ENCODE data around the gene GPBP1L1.

Gene GPBP1L1

DNA sequence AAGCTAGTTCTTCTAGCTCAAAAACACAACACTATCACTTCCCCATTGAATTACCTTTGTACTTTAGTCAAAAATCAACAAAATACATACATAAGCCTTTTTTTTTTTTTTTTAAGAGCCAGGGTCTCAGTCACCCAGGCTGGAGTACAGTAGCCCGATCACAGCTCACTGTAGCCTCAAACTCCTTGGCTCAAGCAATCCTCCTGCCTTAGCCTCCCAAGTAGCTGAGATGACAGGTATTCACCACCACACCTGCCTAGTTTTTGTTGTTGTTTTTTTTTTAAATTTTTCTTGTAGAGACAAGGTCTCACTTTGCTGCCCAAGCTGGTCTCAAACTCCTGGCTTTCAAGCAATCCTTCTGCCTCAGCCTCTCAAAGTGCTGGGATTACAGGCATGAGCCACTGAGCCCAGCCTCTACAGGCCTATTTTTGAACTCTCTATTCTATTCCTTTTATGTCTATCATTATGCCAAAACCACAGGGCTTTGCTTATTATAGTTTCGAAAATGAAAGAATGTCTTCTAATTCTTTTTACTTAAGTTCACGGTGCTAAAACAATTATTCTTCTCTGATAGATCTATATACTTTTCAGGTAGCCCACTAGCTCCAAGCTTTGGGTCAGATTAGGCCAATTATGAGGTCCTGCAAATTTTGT is 29.6 kb downstream of the GPBP1L1 start:
- TF ChIP-seq POLR2AphosphoS5 (IDR thresholded peaks at IDR 0.05; ENCODE audit: low read depth, low read length): no peak
- no peak for TF ChIP-seq TAF1 (IDR thresholded peaks at IDR 0.05; ENCODE audit: borderline replicate concordance, low read depth, low read length)
- TF ChIP-seq POLR2A (IDR thresholded peaks at IDR 0.05; ENCODE audit: low read depth, low read length): no peak
- no peak for DNase-seq (ENCODE audit: insufficient read length)
- no peak for FAIRE-seq

GRCh38 chr1:45654540-45655280 is 31.6 kb downstream of the GPBP1L1 start:
- TF ChIP-seq POLR2AphosphoS5 (IDR thresholded peaks at IDR 0.05; ENCODE audit: low read depth, low read length) (no peak), POLR2A (IDR thresholded peaks at IDR 0.05; ENCODE audit: low read depth, low read length) (no peak), TAF1 (IDR thresholded peaks at IDR 0.05; ENCODE audit: borderline replicate concordance, low read depth, low read length) (no peak)
- DNase-seq (ENCODE audit: insufficient read length) (no peak), FAIRE-seq (no peak)

GRCh38 chr1:45647248-45648021 is 38.9 kb downstream of the GPBP1L1 start:
- DNase-seq (ENCODE audit: insufficient read length) (no peak), FAIRE-seq (no peak)
- TF ChIP-seq POLR2AphosphoS5 (IDR thresholded peaks at IDR 0.05; ENCODE audit: low read depth, low read length): no peak
- TF ChIP-seq POLR2A (IDR thresholded peaks at IDR 0.05; ENCODE audit: low read depth, low read length): no peak
- TF ChIP-seq TAF1 (IDR thresholded peaks at IDR 0.05; ENCODE audit: borderline replicate concordance, low read depth, low read length): no peak

GRCh38 chr1:45644661-45645060 is 41.7 kb downstream of the GPBP1L1 start:
- no peak for FAIRE-seq
- no peak for TF ChIP-seq POLR2AphosphoS5 (IDR thresholded peaks at IDR 0.05; ENCODE audit: low read depth, low read length)
- TF ChIP-seq TAF1 (IDR thresholded peaks at IDR 0.05; ENCODE audit: borderline replicate concordance, low read depth, low read length): no peak
- no peak for TF ChIP-seq POLR2A (IDR thresholded peaks at IDR 0.05; ENCODE audit: low read depth, low read length)
- no peak for DNase-seq (ENCODE audit: insufficient read length)

DNA sequence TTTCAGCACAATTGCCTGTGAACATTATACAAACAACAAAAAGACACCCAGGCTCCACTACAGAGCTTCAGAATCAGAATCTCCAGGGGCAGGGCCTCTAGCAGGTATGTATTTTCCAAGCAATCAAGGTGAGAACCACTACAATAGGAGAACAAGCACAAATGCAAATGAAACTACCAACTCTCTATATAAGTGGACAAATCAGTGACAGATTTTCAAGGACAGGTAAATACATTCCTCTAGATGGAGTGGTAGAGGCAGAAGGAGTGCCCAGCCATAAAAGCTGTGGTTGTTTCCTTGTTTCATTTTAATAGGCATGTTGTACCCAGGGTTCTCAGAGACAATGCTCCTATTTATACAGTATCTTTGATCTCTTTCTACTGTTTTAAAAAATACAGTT is 42.4 kb downstream of the GPBP1L1 start:
- no peak for DNase-seq (ENCODE audit: insufficient read length)
- TF ChIP-seq POLR2A (IDR thresholded peaks at IDR 0.05; ENCODE audit: low read depth, low read length): no peak
- no peak for TF ChIP-seq POLR2AphosphoS5 (IDR thresholded peaks at IDR 0.05; ENCODE audit: low read depth, low read length)
- TF ChIP-seq TAF1 (IDR thresholded peaks at IDR 0.05; ENCODE audit: borderline replicate concordance, low read depth, low read length): no peak
- no peak for FAIRE-seq

GRCh38 chr1:45643321-45643720 is 43.0 kb downstream of the GPBP1L1 start:
- DNase-seq (ENCODE audit: insufficient read length): no peak
- no peak for FAIRE-seq
- TF ChIP-seq TAF1 (IDR thresholded peaks at IDR 0.05; ENCODE audit: borderline replicate concordance, low read depth, low read length) (no peak), POLR2AphosphoS5 (IDR thresholded peaks at IDR 0.05; ENCODE audit: low read depth, low read length) (no peak), POLR2A (IDR thresholded peaks at IDR 0.05; ENCODE audit: low read depth, low read length) (no peak)

GRCh38 chr1:45640293-45640692 is 46.0 kb downstream of the GPBP1L1 start:
- FAIRE-seq: no peak
- TF ChIP-seq TAF1 (IDR thresholded peaks at IDR 0.05; ENCODE audit: borderline replicate concordance, low read depth, low read length): no peak
- no peak for TF ChIP-seq POLR2A (IDR thresholded peaks at IDR 0.05; ENCODE audit: low read depth, low read length)
- TF ChIP-seq POLR2AphosphoS5 (IDR thresholded peaks at IDR 0.05; ENCODE audit: low read depth, low read length): no peak
- DNase-seq (ENCODE audit: insufficient read length): no peak

GRCh38 chr1:45635211-45635610 is 51.1 kb downstream of the GPBP1L1 start:
- FAIRE-seq (no peak), DNase-seq (ENCODE audit: insufficient read length) (no peak)

DNA sequence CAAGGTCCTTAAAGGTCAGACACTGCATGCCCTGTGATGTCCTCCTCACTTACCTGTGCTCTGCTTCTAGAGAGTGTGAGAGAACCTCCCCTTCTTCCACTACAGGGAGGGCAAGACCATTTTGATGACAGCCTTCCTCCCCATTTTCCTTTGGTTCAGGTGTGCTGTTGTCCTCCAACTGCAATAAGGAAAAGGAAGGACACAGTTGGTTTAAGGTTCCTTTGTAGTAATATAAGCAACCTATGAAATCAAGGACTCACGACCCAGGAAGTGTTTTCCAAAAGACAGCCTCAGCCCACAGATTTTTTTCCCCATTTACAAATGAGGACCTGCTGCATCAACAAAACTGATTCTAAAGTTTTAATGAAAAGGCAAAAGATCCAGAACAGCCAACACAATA is 55.9 kb downstream of the GPBP1L1 start:
- TF ChIP-seq TAF1 (IDR thresholded peaks at IDR 0.05; ENCODE audit: borderline replicate concordance, low read depth, low read length) (no peak), POLR2AphosphoS5 (IDR thresholded peaks at IDR 0.05; ENCODE audit: low read depth, low read length) (no peak), POLR2A (IDR thresholded peaks at IDR 0.05; ENCODE audit: low read depth, low read length) (no peak)
- FAIRE-seq: no peak
- no peak for DNase-seq (ENCODE audit: insufficient read length)

More at GRCh38 chr1:45635211-45635610, 51.1 kb downstream of the GPBP1L1 start:
- TF ChIP-seq POLR2A (IDR thresholded peaks at IDR 0.05; ENCODE audit: low read depth, low read length): no peak
- no peak for TF ChIP-seq TAF1 (IDR thresholded peaks at IDR 0.05; ENCODE audit: borderline replicate concordance, low read depth, low read length)
- no peak for TF ChIP-seq POLR2AphosphoS5 (IDR thresholded peaks at IDR 0.05; ENCODE audit: low read depth, low read length)

GRCh38 chr1:45629035-45629434 is 57.3 kb downstream of the GPBP1L1 start:
- no peak for DNase-seq (ENCODE audit: insufficient read length)
- FAIRE-seq: no peak
- no peak for TF ChIP-seq POLR2A (IDR thresholded peaks at IDR 0.05; ENCODE audit: low read depth, low read length)
- TF ChIP-seq TAF1 (IDR thresholded peaks at IDR 0.05; ENCODE audit: borderline replicate concordance, low read depth, low read length): no peak
- no peak for TF ChIP-seq POLR2AphosphoS5 (IDR thresholded peaks at IDR 0.05; ENCODE audit: low read depth, low read length)

- FAIRE-seq (no peak), DNase-seq (ENCODE audit: insufficient read length) (no peak)
- TF ChIP-seq POLR2AphosphoS5 (IDR thresholded peaks at IDR 0.05; ENCODE audit: low read depth, low read length) (no peak), TAF1 (IDR thresholded peaks at IDR 0.05; ENCODE audit: borderline replicate concordance, low read depth, low read length) (no peak), POLR2A (IDR thresholded peaks at IDR 0.05; ENCODE audit: low read depth, low read length) (no peak)
Measured at GRCh38 chr1:45623972-45624371, 62.4 kb downstream of the GPBP1L1 start, which contains the start of gene CCDC17. Gene CCDC17, minus strand, starts transcription at chr1:45624054. Its CDS starts 145 bp downstream, at chr1:45623909.
